ENCODE results near the gene KCNA10.
A peak's percentile ranks its signal among the peaks of the same experiment; 100 is the strongest.
"Not testable (repeated sequence)": the region's sequence is repeated elsewhere in the genome, so short reads cannot be mapped to it uniquely, and the experiment has no call there.

KCNA10 gene

DNA sequence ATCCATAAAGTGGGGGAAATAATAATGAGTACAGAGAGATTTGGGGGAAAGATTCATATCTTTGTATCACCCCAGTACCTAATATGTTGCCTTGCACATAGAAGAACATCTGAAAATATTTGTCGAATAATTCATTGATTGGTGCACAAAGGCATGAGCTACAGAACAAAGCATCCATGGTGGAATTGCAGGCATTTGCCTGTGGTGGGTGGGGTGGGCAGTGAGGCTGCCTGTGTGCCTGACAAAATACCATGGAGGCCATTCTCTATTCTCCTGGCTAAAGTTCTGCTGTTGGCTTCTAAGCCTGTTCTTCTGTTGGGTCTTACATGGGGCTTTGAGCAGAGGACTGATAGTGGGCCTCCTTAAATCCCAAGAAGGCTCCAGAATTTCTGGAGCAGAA lies 10.0 kb upstream of the KCNA10 start:
- DNase-seq = no peak

DNA sequence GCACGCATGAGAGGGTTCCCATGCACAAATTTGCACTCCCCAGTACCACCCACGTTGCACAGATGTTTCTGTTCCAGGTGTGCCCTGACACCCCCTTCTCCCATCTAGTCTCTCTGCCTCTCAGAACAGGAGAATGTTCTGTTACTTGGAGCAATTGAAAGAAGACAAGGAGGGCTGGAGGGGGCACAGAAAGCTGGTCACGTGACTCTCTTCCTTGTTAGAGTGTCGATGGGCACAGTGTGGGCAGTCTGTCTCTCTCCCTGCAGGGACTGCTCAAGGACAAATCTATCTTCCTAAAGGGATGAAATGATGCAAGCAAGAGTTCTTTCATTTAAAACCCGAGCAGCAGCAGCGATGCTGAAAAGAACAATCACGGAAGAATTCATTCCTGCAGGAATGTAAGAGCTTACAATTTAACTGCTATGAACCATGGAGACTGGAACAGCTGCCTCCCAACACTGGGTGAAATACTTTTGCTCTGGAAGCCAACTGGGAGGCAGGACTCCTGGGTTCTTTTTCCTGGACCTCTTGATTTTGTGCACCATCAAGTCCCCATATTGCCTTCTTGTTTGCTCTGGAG lies 7.3 kb upstream of the KCNA10 start:
- DNase-seq = no peak

DNA sequence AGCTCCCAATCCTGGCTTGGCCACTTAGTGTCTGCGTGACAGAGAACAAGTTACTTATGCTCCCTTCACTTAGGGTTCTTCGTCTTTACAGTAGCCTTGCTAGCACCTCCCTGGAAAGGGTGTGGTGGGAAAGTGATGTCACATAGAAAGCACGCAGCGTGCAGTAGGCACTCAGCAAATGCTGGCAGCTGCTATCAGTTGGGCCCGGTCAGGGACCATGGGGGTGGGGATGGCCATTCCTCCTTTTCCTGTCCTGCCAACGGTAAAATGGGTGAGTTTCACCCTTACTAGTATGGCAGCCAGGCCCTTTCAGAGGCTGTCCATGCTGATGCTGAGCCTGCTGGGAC lies 6.2 kb upstream of the KCNA10 start:
- DNase-seq = no peak

DNA sequence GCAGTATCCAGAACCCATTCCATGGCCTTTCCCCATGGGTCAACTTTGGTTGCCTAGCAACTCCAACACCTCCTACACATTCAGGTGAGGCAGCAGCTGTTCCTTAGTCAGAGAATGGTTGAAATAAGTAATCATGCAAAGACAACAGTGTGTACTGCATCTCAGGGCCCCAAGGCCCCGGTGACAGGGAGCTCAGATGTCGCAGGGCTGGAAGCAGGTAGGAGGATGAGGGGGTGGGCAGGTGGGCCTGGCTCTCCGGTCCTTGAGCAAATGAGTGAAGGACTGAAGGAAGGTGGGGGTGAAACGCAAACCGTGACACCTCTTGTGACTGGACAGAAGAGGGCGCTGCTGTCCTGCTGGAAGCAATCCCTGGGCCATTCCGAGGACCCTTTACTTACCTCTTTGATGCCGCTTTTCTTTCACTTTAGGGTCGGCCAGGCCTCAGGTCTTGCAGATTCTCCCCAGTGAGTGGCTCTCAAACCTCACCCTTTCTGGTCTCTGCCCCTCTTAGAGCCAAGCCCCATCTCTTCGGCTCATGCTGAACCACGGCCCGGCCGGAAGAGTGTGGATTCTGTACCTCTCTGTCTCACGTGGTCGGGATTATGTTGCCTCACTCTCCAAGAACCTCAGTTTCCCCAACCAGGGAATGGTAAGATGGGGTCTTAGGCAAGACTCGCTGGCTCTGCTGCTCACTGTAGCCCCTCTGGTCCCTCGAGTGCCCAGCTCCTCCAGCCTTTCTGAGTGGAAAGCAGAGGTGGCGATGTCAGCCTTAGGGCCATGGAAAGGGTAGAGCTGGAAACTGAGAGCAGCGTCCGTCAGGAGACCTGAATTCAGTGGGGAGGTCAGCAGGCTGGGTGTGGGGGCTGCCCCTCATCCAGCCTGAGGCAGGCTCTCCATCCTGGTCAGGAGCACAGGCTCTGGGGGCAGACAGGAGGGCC lies 5.6 kb upstream of the KCNA10 start:
- peak; percentile 78 for DNase-seq

DNA sequence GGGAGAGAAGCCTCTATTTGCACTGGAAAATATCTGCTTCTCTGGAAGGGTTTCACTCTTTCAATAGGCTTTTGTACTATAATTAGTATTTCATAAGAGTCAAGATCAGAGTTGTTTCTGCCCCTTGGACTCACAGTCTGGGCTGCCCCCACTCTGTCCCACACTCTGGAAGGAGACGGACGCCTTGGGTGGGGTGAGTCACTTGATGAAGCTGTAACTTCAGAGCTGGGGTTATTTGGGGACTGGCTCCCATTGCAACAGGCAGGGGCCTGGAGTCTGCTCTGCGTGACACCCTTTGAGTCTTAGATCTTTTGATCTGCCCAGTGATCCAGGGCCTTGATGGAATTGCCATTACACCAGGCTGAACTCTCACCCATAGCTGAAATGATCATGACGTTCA lies 4.0 kb upstream of the KCNA10 start:
- DNase-seq = no peak

DNA sequence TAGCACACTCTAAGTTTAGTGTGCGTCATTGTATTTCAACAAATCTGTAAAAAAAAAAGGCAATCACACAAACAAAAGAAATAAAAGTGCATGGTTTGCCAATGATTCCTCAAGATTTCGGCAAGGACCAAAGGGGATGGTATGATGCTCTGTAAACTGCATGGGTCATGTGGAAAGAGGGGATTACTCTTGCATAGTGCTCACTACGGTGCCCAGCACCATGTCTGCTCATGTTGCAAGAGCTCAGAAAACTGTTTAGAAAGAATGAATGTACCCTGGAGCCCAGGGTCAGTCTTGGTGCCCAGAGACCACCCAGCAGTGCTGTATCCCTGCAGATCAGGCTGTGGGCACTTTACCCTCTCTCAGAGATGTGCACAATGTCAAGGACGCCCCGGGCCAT lies 3.6 kb upstream of the KCNA10 start:
- DNase-seq = no peak

DNA sequence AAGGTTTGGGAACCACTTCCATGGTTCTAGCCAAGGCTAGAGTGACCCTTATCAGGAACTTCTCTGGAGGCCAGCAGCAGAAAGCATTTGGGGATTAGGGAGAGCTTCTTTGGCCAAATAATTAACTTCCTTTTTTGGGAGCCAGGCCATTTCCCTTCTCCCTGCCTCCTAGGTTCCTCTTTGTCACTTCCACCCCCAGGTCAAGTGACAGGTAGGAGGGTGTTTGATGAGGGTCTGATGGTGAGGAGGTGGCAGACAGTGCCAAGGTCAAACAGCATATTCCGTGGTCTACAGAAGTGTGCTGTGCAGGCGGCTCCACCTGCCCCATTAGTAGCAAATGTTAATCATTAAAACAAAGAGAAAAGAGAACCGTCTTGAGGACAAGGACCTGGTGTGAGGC lies 1.9 kb upstream of the KCNA10 start:
- no peak for DNase-seq

DNA sequence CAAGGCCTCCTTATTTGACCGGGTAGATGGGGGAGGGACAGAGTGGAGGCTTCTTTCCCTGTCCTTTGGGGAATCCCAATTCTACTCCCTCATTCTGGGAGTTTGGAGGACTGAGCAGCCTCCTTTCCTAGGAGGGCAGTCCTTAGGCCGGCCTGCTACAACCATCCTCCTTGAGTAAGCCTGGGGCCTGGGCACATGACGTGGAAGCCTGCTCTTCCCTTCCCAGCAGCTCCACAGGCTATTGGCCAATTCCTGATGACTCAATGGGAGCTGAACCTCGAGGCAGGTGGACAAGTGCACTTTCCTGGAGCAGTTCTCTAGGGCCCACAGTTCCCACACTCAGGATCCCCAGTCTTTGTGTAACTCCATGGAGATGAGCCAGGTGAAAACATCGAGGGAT lies 3.1 kb downstream of the KCNA10 start:
- DNase-seq = no peak

DNA sequence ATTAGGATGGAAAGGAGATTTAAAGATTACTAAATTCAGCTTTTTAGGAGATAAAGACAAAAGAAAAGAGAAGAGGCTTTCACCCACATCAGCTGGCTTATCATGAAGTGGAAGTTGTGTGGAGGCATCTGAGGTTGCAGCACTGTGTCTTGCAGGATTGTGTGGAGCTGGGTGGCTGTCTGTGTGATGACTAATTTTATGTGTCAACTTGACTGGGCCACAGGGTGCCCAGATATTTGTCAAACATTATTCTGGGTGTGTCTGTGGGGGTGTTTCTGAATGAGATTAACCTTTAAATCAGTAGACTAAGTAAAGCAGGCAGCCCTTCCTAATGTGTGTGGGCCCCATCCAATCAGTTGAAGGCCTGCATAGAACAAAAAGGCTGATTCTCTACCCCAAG lies 3.9 kb downstream of the KCNA10 start:
- no peak for DNase-seq

DNA sequence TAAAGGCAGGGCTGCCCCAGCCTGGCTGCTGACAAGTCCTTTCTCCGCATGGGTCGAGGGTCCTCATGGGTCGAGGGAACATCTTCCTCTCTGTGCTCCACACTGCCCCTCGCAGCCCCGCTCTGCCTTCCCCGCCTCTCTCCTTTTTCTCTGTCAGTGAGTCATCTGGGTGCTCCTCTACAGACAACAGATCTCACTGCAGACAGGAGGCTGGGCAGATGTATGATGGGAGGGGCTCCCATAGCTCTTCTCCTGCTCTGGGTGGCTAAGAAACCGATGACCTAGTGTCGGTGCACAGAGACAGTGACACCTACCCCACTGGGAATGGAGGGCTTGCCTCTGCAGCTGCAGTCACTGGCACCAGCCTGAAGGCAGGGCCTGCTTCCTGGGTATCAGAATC lies 5.5 kb downstream of the KCNA10 start:
- DNase-seq = no peak

DNA sequence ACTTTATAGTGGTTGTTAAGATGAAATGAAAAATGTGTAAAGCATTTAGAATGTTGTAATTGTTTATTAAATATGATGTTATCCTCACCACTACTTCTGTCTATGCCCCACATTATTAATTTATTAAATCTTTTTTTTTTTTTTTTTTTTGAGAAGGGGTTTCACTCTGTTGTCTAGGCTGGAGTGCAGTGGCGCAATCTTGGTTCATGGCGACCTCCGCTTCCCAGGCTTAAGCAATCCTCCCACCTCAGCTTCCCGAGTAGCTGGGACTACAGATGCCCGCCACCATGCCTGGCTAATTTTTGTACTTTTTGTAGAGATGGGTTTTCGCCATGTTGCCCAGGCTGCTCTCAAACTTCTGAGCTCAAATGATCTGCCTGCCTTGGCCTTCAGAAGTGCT lies 7.5 kb downstream of the KCNA10 start:
- no peak for DNase-seq

DNA sequence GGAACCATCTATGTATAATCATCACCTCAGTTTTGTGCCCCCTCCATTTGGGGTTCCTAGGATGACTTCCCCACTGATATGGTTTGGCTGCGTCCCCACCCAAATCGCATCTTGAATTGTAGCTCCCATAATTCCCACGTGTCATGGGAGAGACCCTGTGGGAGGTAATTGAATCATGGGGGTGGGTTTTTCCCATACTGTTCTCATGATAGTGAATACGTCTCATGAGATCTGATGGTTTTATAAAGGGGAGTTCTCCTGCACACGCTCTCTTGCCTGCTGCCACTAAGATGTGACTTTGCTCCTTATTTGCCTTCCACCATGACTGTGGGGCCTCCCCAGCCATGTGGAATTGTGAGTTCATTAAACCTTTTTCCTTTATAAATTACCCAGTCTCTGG lies 8.1 kb downstream of the KCNA10 start:
- DNase-seq = not testable (repeated sequence)

DNA sequence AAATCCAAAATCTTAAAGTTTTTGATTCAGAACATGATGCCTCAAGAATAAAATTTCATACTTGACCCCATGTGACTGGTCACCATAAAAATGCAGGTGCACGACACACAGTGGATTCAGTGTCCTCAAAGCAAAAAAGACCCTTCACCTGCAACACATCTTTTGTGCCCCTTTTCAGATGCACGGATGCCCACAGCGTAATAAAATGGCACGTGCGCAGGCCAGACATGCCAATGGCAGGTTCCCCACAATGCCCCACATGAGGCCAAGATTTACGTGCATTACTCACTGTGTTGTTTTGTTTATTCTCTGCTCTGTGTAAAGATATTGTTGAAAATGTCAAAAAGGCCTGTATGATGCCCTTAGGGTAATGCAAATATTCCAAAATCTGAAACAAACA lies 9.3 kb downstream of the KCNA10 start:
- no peak for DNase-seq

DNA sequence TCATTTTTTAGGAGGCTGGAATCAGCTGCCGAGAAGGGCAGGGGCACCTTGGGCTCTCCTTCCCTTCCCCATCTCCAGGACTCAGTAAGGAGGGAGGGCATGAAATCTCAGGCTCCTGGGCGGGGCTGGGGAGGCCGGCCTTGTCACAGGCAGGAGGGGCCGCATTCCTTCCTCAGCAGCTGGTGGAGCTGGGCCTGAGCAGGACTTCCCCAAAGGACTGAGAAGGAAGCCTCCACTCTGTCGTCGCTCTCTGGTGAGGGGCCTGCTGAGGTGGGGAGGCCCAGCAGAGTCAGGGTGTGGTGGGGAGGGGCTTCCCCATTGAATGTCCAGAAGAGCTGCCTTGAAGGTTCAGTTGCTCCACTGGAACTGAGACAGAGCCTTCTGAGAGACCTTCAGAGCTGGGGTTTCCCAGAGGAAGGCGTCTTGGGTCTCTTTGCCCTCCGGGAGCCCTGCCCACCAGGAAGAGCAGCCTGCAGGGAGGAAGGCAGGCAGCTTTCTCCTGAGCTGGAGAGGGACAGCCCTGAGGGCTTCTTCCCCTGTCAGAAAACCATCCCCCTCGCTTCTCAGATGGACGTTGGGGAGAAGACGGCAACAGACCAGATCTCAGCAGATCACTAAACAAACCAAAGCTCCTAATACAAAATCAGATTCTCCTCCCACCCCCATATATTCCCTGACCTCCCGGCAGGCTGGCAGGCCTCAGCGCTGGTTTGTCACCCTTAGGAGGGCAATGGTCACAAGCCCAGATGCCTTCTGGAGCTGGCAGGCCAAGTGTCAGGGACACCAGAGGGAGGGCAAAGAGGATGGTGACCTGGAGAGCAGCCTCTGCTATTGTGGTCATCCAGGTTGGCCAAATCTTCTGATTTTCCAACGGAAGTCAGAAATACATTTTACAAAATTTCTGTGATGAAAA lies 10.7 kb downstream of the KCNA10 start:
- no peak for DNase-seq

DNA sequence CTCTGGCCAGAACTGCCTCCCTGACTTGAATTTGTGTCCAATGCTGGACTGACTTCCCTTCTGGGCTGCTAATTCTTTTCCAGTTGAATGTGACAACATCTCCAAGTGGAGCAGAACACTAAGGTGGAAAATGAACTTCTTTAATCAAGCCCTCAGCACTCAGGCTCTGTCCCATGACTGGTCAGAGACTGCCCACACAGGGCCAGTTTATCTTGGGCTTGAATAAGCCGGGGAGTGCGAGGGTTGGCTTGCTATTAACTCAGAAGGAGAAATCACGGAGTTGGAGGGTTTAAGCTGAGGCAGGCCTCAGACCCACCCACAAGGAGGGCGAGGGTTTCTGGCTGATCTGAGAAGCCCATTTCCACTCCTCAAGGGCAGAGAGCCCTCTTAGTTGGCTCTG lies 12.4 kb downstream of the KCNA10 start:
- no peak for DNase-seq

DNA sequence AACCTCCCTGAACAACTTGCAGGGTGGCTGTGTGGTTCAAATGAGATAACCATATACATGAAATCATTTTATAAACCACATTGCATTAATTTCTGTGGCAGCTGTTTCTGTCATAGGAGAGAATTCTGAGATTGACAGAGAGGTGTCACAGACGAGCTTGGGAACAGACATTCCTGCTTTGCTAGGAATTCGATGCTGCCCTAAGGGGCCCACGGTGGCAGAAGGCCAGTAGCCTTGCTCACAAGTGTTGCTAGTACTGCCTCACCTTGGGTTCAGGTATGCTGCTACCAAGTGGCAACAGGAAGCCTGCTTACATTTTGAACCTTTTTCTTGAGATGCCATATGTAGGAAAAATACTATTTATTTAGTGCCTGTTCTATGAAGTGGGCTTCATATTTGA lies 13.4 kb downstream of the KCNA10 start:
- DNase-seq = no peak

DNA sequence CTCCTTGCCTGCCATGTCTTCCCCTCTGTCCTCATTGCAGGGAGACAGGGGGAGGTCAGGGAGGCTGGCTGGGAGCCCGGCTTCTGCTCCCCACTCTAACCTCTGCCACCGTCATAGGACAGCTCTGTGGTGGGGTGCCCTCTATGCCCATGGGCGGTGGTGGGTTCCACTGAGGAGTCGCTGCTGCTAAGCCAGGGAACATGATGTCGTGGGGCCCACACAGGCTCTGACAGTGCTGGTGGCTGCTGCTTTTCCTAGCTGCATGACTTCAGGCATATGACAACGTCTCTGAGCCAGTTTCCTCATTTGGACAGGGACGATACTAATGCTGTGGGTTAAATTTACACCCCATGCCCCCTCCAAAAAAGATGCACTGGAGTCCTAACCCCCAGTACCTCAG lies 14.7 kb downstream of the KCNA10 start:
- no peak for DNase-seq

DNA sequence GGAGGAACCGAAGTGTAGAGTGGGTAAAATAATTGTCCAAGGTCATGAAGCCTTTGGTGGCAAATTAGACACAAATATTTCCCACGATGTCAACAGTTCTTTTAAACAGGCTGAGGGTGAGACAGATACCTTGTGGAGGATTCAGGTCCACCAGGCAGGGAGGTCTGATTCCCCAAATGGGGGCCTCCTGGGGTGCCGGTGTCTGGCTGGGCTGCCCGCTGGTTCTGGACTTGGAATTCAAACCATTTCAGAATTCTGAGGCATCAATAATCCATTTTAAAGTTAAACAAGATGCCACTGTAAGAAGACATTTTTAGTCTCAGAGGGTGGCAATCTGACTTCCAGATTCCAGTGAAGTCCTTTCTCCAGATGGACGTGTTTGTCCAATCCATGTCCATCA lies 15.5 kb downstream of the KCNA10 start:
- no peak for DNase-seq

DNA sequence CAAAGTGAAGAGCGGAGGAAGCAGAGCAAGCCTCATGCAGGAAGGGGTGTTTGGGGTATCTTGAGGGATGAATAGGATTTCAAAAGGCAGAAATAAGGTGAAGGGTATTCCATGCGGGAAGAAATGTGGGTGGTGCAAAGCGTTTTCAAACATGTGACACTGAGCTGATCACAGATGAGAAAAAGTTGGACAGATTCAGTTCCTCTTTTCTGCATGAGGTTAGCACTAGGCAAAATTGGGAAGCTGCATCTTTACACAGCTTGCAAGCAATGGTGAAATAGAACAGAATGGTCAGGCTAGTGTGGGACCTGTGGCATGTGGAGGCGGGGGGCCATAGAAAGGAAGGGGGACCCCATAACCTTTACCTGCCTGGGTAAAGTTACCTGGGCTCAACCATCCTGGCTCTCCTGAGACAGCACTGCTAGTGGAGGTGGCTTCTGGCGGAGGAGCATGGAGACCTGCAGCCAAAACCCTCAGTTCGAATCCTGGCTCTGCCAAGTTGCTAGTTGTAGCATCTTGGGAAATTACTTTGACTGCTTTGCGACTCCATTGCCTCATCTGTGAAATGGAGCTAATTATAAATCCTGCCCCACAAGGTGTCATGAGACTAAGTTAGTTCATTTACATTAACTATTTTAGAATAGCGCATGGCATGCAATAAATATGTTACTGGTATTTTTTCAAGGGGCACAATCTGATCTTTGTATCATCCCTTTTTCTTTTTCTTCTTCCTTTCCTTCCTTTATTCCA lies 16.4 kb downstream of the KCNA10 start:
- no peak for DNase-seq

DNA sequence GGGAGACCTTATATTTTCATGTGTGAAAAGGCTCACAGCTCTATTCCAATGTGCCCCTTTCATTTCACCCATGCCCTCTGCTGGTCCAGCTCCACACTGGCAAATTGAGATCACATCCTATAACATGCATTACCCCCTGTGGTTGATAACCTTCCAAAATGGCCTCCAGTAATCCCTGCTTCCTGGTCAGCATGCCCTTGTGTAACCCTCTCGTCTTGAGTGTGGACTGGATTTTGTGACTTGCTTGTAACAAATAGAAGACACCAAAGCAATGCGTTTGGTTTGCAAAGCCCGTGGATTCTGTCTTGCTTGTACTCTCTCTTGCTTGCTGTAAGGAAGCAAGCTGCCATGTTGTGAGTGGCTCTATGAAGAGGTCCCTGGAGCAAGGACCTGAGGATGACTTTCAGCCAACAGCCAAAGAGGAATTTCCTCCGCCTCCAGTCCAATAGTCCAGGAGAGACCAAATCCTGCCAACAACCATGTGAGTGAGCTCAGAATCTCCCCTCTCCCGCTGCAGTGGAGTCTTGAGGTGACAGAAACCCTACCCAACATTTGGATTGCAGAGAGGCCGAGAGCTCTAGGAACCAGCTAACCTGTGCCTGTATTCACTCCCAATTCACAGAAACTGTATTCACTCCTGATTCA lies 17.4 kb downstream of the KCNA10 start:
- no peak for DNase-seq

DNA sequence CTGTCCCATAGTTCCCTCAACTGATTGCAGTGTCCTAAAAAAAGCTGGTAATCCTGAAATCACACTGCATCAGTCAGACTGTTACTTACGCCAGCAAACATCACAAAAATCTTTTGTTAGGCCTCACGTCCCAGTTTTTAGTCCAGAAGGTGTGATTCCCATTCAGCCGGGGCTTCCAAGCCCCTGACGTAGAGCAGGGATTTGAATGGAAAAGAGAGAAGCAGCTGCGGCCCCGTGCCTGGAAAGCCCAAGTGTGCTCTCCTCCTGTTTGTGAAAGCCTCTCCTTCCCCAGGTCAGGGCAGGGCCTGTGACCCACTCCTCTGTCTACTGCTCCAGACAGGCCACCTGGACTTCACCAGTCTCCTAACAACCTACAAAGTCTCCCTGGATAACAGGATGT lies 20.7 kb downstream of the KCNA10 start:
- no peak for DNase-seq

DNA sequence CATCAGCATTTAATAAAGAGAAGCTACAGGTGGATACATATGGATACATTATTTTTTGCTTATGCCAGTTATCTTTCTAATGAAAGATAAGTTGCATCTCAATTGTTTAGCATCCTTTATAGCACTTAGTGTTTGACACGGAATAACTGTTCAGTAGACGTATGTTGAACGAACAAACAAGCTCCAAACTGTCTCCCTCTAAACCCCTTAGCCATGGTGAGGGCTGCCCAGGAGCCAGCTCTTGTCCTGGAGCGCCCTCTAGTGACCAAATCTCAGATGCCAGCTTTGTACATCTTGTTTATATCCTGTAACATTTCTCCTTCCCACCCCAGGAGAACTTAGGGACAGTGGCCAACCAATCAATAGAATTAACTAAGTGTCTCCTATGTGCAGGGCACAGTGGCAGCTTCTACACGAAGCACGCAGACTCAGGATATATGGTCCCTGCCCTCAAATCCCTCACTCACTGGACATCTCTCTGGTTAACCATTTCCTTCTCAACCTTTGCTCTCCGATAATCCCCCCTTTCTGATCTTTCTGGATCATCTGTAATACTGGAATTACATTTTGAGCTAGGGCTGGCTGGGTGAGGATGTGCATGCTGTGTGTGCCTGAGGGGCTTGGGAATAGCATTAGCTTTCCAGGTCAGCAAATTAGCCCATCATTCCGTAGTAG lies 22.9 kb downstream of the KCNA10 start:
- peak; percentile 40 for DNase-seq

Measured in NCI-H446 treated with DMSO at 0.1 percent for 48 hours (cell line).